Endothelial cell of umbilical vein (primary cell): ENCODE measurements around the gene CEACAM5. TPM values are rescaled to one million over a fixed set of nuclear protein-coding genes. Genes with fewer than 3 reads are reported as not detected.

ENCODE experiments used
- BruUV-seq: library from RNA; stranded (reverse); fragments of 400-500 nt; replicated peaks from 2 replicates; lab custom pipeline; 2021; lab: Mats Ljungman, UMichigan
- CTCF ChIA-PET: fragments of 300-600, 350-600 bp; sonication (Branson Sonifier 250); formaldehyde crosslinking; loops from one replicate; lab custom pipeline; 2021; ENCODE audit warnings: antibody characterized with exemption, inconsistent platforms; lab: Charles Lee
- POLR2A ChIA-PET: fragments of 300-600, 350-600 bp; sonication (Branson Sonifier 250); formaldehyde crosslinking; loops from one replicate; lab custom pipeline; 2021; ENCODE audit warnings: antibody characterized with exemption, inconsistent platforms; lab: Charles Lee
- DNase-seq: peaks from one replicate; pipeline ENCODE4 v3.0.0-alpha.2; 2011; ENCODE audit warnings: low read depth, low spot score
- FAIRE-seq: peaks from 2 replicates; lab custom pipeline; 2011; peaks lifted over from hg19 to GRCh38; lab: Jason Lieb, UNC
- H2AFZ ChIP-seq: 2 replicates; pipeline ENCODE4 v1.6.0; 2012; ENCODE audit warnings: low read depth, low read length, control low read depth, inconsistent platforms
- H3K27ac ChIP-seq: 2 replicates; pipeline ENCODE4 v1.5.1; 2011; ENCODE audit warnings: low read depth, mild to moderate bottlenecking, control low read depth, low read length, moderate library complexity; ENCODE audit not compliant: insufficient read depth
- H3K27me3 ChIP-seq, 2 experiments: 2 replicates each; pipeline versions ENCODE4 v1.6.0 to v1.6.1; 2011; ENCODE audit warnings: low read length in 2 of 2, mixed read lengths in 1 of 2; ENCODE audit not compliant: control insufficient read depth in 2 of 2, insufficient read depth in 2 of 2
- H3K36me3 ChIP-seq, 2 experiments: 2 replicates in 1 of 2; 3 replicates in 1 of 2; pipeline ENCODE4 v1.5.1; 2011; ENCODE audit warnings: low read length in 2 of 2, mild to moderate bottlenecking in 1 of 2, moderate library complexity in 1 of 2; ENCODE audit not compliant: control insufficient read depth in 2 of 2, insufficient read depth in 2 of 2; ENCODE audit errors: extremely low read depth in 1 of 2
- H3K4me1 ChIP-seq: 3 replicates; pipeline ENCODE4 v1.5.1; 2011; ENCODE audit warnings: mild to moderate bottlenecking, low read length; ENCODE audit not compliant: control insufficient read depth, insufficient read depth; ENCODE audit errors: extremely low read depth
- H3K4me2 ChIP-seq: 2 replicates; pipeline ENCODE4 v1.6.1; 2011; ENCODE audit warnings: low read length, control low read depth, mixed read lengths; ENCODE audit not compliant: insufficient read depth
- H3K4me3 ChIP-seq, 3 experiments: fragments of 200-600 bp in 1 of 3; sonication (generic), shearing (Covaris generic) in 1 of 3; replicated peaks in 1 of 3; 2 replicates each; pipeline ENCODE4 v1.5.1; 2011 to 2016; ENCODE audit warnings: control low read depth in 3 of 3, low read length in 3 of 3, mild to moderate bottlenecking in 2 of 3, inconsistent platforms in 1 of 3, low read depth in 1 of 3, moderate library complexity in 1 of 3; ENCODE audit not compliant: insufficient read depth in 1 of 3
- H3K79me2 ChIP-seq: 2 replicates; pipeline ENCODE4 v1.6.0; 2012; ENCODE audit warnings: low read length, inconsistent platforms; ENCODE audit not compliant: control insufficient read depth, insufficient read depth
- H3K9ac ChIP-seq: replicated peaks from 2 replicates; pipeline ENCODE3; 2011; ENCODE audit warnings: low read length, control low read depth; ENCODE audit not compliant: insufficient read depth; ENCODE audit errors: extremely low read depth
- H3K9me1 ChIP-seq: replicated peaks from 3 replicates; pipeline ENCODE4 v1.6.0; 2011; ENCODE audit warnings: mild to moderate bottlenecking, low read length; ENCODE audit not compliant: control insufficient read depth, insufficient read depth; ENCODE audit errors: extremely low read depth
- H3K9me3 ChIP-seq: replicated peaks from 2 replicates; pipeline ENCODE4 v1.5.1; 2012; ENCODE audit warnings: low read length, inconsistent platforms; ENCODE audit not compliant: control insufficient read depth, insufficient read depth
- H4K20me1 ChIP-seq: replicated peaks from 2 replicates; pipeline ENCODE3; 2011; ENCODE audit warnings: mild to moderate bottlenecking, low read length; ENCODE audit not compliant: control insufficient read depth, insufficient read depth; ENCODE audit errors: extremely low read depth
- GATA2 ChIP-seq: IDR thresholded peaks from 2 replicates; pipeline ENCODE4 v1.7.0; 2011; ENCODE audit warnings: low read depth, mild to moderate bottlenecking, moderate library complexity, mixed read lengths, low read length; ENCODE audit not compliant: insufficient read length, insufficient read depth
- POLR2A ChIP-seq: IDR thresholded peaks from 2 replicates; pipeline ENCODE4 v1.6.1; 2012; ENCODE audit warnings: low read depth, mild to moderate bottlenecking, control low read depth, low read length
- dilution Hi-C: fragments of 300-500 bp; cut with MboI; formaldehyde crosslinking; loops from one replicate; pipeline ENCODE4 v1.15.0; 2019; ENCODE audit warnings: low sequenced_read_pairs; ENCODE audit not compliant: extremely low pct_ligation_motif_present
- intact Hi-C: fragments of 100-400 bp; cut with micrococcal nuclease; formaldehyde crosslinking; loops from one replicate; pipeline ENCODE4 v1.10.0; 2022
- polyA plus RNA-seq, 4 experiments: library from polyadenylated mRNA; depleted of rRNA in 3 of 4; stranded (reverse) in 3 of 4; unstranded in 1 of 4; fragments of >200 nt; gene quantifications; 2 replicates each; pipeline versions ENCODE4 v1.2.1 to v1.2.3, GENCODE V29; 2011 to 2012; ENCODE audit warnings: missing spikeins in 1 of 4
- total RNA-seq: library from RNA; stranded (reverse); gene quantifications from 2 replicates; pipeline ENCODE4 v1.2.3, GENCODE V29; 2021
- TF ChIP-seq, protein P1 (sequence below): IDR thresholded peaks from 2 replicates; pipeline ENCODE4 v1.6.1; 2011; ENCODE audit not compliant: insufficient read depth, insufficient read length
- TF ChIP-seq, protein P2 (sequence below), 2 donors: IDR thresholded peaks; 1 replicate in 1 of 2; 2 replicates in 1 of 2; pipeline ENCODE4 v1.5.1; 2011; ENCODE audit warnings: low read length in 2 of 2, mild to moderate bottlenecking in 2 of 2, moderate library complexity in 2 of 2, control low read depth in 1 of 2, inconsistent platforms in 1 of 2, low read depth in 1 of 2; ENCODE audit not compliant: insufficient read depth in 1 of 2; ENCODE audit errors: extremely low read depth in 1 of 2

The CEACAM5 gene
- total and polyA plus RNA-seq, 2 donors (not counting 3 experiments of a cell fraction or from before 2014, with no cell fraction given): not detected

DNA sequence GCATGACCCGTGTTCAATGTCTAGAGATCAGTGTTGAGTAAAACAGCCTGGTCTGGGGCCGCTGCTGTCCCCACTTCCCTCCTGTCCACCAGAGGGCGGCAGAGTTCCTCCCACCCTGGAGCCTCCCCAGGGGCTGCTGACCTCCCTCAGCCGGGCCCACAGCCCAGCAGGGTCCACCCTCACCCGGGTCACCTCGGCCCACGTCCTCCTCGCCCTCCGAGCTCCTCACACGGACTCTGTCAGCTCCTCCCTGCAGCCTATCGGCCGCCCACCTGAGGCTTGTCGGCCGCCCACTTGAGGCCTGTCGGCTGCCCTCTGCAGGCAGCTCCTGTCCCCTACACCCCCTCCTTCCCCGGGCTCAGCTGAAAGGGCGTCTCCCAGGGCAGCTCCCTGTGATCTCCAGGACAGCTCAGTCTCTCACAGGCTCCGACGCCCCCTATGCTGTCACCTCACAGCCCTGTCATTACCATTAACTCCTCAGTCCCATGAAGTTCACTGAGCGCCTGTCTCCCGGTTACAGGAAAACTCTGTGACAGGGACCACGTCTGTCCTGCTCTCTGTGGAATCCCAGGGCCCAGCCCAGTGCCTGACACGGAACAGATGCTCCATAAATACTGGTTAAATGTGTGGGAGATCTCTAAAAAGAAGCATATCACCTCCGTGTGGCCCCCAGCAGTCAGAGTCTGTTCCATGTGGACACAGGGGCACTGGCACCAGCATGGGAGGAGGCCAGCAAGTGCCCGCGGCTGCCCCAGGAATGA lies 1.5 kb upstream of the CEACAM5 start:
- FAIRE-seq (peak; percentile 18), DNase-seq (peak; percentile 49)
- H3K79me2 ChIP-seq: no peaks in the 10 kb centered on the region
- peak overlapping the region; percentile 69 for H2AFZ ChIP-seq
- H3K36me3 ChIP-seq: no peaks in the 10 kb centered on the region
- TF ChIP-seq, protein P1, sequence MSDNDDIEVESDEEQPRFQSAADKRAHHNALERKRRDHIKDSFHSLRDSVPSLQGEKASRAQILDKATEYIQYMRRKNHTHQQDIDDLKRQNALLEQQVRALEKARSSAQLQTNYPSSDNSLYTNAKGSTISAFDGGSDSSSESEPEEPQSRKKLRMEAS: no peak
- TF ChIP-seq POLR2A (no peak), GATA2 (no peak)
- TF ChIP-seq, protein P2, sequence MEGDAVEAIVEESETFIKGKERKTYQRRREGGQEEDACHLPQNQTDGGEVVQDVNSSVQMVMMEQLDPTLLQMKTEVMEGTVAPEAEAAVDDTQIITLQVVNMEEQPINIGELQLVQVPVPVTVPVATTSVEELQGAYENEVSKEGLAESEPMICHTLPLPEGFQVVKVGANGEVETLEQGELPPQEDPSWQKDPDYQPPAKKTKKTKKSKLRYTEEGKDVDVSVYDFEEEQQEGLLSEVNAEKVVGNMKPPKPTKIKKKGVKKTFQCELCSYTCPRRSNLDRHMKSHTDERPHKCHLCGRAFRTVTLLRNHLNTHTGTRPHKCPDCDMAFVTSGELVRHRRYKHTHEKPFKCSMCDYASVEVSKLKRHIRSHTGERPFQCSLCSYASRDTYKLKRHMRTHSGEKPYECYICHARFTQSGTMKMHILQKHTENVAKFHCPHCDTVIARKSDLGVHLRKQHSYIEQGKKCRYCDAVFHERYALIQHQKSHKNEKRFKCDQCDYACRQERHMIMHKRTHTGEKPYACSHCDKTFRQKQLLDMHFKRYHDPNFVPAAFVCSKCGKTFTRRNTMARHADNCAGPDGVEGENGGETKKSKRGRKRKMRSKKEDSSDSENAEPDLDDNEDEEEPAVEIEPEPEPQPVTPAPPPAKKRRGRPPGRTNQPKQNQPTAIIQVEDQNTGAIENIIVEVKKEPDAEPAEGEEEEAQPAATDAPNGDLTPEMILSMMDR (IDR thresholded peaks at IDR 0.05; ENCODE audit: extremely low read depth in 1 of 2, insufficient read depth in 1 of 2, low read depth in 1 of 2, low read length in 2 of 2): peak; percentile 78 to 97
- no peaks in the 10 kb centered on the region for H3K27me3 ChIP-seq
- POLR2A ChIA-PET: no interaction called here
- H3K4me1 ChIP-seq: no peaks in the 10 kb centered on the region
- no peaks in the 10 kb centered on the region for H3K9me1 ChIP-seq
- CTCF ChIA-PET: interaction anchor here (0.6 to 2.6 kb wide), 22 partner anchors 8 to 114 kb away, joined by 3 to 18 read pairs (median 4); no protein-coding TSS in a partner anchor
- H3K4me3 ChIP-seq: no peak overlapping the region
- H4K20me1 ChIP-seq: no peaks in the 10 kb centered on the region
- H3K4me2 ChIP-seq: no peak overlapping the region
- BruUV-seq: no TSS peak
- no peaks in the 10 kb centered on the region for H3K9me3 ChIP-seq
- H3K27ac ChIP-seq: no peak overlapping the region
- intact Hi-C loops (loop anchor here (2.0 kb wide), 1 partner anchor 40 kb away; no protein-coding TSS in a partner anchor), dilution Hi-C loops (no loop called here)
- H3K9ac ChIP-seq: no peak overlapping the region
